Cardiac fibroblast (primary cell): Measurements from ENCODE around the gene TRIM36.

Experiments
- DNase-seq, 2 donors: peaks; one replicate each; pipeline versions ENCODE4 v3.0.0 to v3.0.0-alpha.2; 2010; ENCODE audit warnings: low read depth in 2 of 2
- H3K4me3 ChIP-seq, 2 donors: replicated peaks in 1 of 2; 1 replicate in 1 of 2; 2 replicates in 1 of 2; pipeline ENCODE4 v1.5.1; 2011; ENCODE audit warnings: low read depth in 2 of 2, low read length in 2 of 2, mild to moderate bottlenecking in 2 of 2, moderate library complexity in 1 of 2
- TF ChIP-seq, protein P1 (sequence below): IDR thresholded peaks from one replicate; pipeline ENCODE4 v1.5.1; 2011; ENCODE audit warnings: low read depth, mild to moderate bottlenecking, low read length, inconsistent platforms

Gene TRIM36, protein sequence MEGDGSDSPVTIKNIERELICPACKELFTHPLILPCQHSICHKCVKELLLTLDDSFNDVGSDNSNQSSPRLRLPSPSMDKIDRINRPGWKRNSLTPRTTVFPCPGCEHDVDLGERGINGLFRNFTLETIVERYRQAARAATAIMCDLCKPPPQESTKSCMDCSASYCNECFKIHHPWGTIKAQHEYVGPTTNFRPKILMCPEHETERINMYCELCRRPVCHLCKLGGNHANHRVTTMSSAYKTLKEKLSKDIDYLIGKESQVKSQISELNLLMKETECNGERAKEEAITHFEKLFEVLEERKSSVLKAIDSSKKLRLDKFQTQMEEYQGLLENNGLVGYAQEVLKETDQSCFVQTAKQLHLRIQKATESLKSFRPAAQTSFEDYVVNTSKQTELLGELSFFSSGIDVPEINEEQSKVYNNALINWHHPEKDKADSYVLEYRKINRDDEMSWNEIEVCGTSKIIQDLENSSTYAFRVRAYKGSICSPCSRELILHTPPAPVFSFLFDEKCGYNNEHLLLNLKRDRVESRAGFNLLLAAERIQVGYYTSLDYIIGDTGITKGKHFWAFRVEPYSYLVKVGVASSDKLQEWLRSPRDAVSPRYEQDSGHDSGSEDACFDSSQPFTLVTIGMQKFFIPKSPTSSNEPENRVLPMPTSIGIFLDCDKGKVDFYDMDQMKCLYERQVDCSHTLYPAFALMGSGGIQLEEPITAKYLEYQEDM

DNA sequence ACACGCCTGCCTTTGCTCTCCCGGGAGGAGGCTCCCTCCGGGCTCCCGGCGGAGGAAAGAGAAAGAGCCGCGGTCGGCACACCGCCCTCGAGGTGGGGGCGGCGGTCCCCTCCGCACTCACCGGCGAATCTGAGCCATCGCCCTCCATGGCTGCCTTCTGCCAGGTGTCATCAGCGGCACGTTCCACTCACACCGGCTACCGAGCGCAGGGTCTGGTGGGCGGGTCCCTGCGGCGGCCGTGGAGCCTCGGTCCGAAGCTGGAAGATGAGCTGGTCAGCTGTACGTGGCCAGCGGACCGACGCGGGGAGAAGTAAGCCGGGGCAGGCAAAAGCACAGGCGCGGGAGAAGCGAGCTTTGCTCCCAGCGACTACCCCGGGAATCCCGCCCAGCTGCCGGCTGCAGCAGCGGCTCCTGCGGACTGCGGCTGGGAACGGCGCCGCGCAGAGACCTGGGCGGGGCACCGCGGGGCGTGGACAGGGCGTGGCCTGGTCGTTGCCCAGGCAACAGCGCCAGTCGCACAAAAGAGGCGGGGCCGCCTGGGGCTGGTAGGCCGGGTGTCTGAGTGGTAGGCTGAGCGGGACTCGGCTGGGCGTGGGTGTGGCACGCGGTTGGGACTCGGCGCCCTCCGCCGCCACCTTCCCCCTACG, at the start of gene TRIM36:
TSS of gene TRIM36 (minus strand) at position 422 of the 647 bp plus-strand sequence. CDS start at position 148, 274 bp downstream.
- peak; percentile 89 to 92 for DNase-seq
- TF ChIP-seq, protein P1, sequence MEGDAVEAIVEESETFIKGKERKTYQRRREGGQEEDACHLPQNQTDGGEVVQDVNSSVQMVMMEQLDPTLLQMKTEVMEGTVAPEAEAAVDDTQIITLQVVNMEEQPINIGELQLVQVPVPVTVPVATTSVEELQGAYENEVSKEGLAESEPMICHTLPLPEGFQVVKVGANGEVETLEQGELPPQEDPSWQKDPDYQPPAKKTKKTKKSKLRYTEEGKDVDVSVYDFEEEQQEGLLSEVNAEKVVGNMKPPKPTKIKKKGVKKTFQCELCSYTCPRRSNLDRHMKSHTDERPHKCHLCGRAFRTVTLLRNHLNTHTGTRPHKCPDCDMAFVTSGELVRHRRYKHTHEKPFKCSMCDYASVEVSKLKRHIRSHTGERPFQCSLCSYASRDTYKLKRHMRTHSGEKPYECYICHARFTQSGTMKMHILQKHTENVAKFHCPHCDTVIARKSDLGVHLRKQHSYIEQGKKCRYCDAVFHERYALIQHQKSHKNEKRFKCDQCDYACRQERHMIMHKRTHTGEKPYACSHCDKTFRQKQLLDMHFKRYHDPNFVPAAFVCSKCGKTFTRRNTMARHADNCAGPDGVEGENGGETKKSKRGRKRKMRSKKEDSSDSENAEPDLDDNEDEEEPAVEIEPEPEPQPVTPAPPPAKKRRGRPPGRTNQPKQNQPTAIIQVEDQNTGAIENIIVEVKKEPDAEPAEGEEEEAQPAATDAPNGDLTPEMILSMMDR: no peak
- H3K4me3 ChIP-seq: peak within 1 kb of the TSS; percentile 88 to 90

DNA sequence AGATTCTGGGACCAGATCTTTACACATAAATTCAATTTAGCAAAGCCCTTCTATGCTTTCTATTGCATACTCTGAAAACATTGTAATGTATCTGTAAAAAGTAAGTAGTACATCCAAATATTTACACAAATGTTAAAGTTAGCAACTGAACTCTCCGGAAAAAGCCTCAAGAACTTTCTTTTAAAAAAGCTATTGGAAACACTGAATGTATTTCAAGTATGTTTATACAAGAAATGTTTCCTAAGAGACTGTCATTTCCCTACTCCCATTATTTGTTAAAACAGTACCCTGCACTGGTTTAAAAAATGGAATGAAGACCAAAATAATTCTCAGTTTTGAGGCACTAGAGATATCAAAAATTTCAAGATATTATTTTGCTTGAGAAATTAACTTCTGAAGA, 44.8 kb upstream of the TRIM36 start:
- H3K4me3 ChIP-seq: no peak overlapping the region
- no peak for DNase-seq
- TF ChIP-seq, protein P1: no peak

DNA sequence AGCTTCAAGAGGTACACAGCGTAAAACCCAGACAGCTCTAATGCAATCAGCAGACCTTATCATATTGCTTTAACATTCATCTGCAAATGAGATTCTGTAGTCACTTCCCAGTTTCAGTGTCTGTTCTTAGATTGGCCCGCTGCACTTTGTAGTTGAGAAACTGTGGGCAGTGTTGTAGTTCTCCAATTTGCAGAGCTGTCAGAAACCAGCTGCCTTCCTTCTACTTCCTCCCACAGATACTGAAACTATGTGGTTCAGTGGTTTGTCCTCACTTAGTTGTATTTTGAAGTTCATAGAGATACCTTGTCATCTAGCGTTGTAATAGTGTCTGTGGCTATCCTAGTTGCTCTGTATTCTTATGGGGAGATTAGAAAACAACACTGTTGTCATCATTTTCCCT, 39.6 kb upstream of the TRIM36 start:
- no peak overlapping the region for H3K4me3 ChIP-seq
- TF ChIP-seq, protein P1: no peak
- peak; percentile 12 to 76 for DNase-seq

DNA sequence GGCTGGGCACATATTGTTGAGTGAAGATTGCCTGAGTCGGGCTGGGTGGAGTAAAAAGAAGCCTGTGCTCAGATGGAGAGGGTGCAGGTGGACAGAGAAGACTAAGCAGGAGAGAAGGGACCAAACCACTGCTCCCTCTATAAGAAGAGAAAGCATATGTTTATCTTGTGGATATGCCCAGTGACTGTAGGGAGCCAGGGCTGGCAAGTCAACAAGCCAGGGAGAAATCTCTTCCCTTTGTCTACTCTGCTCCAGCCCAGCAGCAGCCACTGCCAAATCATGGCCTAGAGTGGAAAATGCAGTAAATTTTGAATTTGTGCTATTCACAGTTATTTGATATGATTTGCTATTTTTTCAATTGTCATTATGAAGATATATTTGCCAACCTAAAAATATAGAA, 33.2 kb upstream of the TRIM36 start:
- no peak overlapping the region for H3K4me3 ChIP-seq
- DNase-seq: no peak
- TF ChIP-seq, protein P1: no peak

DNA sequence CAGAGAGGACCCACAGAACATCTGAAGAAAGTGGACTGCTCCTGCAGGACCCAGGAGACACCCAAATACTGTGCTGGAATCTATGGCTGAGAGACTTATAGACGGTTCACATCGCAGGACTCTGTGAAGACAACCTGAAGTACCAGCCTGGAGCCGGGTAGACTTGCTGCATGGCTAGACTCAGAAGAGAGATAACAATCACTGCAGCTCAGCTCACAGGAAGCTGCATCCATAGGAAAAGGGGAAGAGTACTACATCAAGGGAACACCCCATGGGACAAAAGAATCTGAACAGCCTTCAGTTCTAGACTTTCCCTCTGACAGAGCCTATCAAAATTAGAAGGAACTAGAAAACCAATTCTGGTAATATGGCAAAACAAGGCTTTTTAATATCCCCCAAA, 26.5 kb upstream of the TRIM36 start:
- DNase-seq: no peak
- no peak overlapping the region for H3K4me3 ChIP-seq
- TF ChIP-seq, protein P1: no peak

DNA sequence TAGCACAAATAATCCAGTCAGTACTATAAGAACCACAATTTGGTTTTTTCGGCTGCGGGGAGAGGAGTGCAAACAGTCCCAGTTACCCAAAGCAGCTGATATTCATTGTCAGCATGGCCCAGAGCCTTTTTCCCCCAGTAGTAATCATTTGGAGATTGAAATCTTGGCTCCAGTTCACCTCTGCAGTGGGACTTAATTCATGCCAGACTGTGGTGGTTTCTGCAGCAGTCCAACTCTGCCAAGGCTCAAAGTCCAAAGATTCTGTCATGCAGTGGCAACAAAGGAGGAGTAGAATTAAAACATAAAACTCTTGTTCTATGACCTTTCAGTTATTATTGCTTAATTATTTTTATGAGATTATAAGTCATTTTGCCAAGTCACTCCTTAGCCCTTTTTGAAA, 25.0 kb upstream of the TRIM36 start:
- no peak overlapping the region for H3K4me3 ChIP-seq
- peak in 1 of 2 donors; percentile 17 for DNase-seq
- TF ChIP-seq, protein P1: no peak
